Stimulated activated CD4-positive, alpha-beta T cell treated with anti-CD3 and anti-CD28 coated beads, TNF-alpha, amount 100 ng/mL, for 1 hour (primary cell): Measurements from ENCODE around the gene NR6A1.

Experiments
- DNase-seq, 3 donors: peaks; one replicate each; pipeline ENCODE4 v3.0.0-alpha.2; 2020; ENCODE audit warnings: low read depth in 3 of 3, low spot score in 1 of 3

The NR6A1 gene

DNA sequence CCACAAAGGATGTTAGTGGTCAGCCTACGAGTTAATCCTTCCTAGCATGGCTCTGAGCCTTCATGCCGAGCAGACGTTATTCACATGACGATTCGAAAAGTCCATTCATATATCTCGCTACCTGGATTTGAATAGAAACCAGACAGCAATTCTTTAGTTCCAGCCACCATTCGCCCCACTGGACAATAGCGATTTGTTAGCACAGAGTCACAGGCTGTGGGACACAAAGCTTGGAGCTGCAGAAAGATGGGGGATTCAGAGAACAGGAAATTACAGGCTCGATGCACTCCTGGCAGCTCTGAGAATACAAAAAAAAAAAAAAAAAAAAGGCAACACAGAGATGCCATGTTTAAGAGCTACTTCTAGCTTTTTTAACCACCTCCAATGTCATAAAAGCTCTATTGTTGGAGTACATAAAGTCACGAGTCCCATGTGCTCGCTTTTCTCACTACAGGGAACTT is 110.7 kb downstream of the NR6A1 start:
- DNase-seq = no peak

DNA sequence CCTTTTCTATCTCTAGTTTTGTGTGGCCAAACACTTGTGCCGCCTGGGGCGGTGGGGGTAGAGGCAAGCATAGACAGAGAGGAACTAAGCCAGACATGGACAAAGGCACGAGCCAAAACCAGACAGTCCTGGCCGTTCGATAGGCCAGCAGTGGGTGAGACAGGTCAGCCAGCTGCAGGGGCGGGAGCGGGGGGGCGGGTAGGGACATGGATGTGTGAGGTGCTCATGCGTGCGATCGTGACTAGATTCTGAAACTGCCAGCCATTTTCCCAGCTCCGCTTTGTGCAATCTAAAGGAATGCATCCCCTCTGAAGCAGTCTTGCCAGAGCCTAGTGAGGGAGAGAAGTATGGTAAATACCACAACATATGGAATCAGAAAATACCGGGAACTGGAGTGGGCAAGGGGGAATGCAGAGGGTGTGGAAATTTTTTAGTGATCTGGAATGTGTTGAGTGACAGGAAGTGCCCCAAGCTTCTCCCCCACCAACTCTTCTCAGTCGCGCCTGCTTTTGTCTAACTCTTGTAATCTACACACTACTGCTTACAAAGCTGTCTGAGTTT is 111.9 kb downstream of the NR6A1 start:
- DNase-seq = peak in 1 of 3 donors; percentile 0

- peak in 1 of 3 donors; percentile 3 for DNase-seq
Observed at GRCh38 chr9:124658165-124659017, 112.7 kb downstream of the NR6A1 start.

DNA sequence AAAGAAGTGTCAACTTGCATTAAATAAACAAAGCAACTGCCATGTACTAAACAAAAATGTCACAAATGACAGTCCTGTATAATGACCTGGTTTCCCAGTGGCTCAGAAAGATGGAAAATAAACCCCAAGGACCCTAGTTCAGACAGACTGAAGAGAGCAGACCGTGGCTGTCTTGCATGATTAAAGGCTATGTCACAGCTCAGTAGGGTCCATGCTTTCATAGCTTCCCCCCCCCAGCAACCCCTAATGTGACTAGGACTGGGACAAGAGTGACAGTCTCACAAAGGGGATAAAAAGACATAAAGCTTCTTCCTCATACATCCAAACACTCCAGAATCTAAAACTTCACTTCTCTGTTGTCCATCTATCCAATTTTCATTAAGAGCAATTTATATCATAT is 113.6 kb downstream of the NR6A1 start:
- DNase-seq = no peak

GRCh38 chr9:124654431-124654830 is 116.7 kb downstream of the NR6A1 start:
- no peak for DNase-seq

DNA sequence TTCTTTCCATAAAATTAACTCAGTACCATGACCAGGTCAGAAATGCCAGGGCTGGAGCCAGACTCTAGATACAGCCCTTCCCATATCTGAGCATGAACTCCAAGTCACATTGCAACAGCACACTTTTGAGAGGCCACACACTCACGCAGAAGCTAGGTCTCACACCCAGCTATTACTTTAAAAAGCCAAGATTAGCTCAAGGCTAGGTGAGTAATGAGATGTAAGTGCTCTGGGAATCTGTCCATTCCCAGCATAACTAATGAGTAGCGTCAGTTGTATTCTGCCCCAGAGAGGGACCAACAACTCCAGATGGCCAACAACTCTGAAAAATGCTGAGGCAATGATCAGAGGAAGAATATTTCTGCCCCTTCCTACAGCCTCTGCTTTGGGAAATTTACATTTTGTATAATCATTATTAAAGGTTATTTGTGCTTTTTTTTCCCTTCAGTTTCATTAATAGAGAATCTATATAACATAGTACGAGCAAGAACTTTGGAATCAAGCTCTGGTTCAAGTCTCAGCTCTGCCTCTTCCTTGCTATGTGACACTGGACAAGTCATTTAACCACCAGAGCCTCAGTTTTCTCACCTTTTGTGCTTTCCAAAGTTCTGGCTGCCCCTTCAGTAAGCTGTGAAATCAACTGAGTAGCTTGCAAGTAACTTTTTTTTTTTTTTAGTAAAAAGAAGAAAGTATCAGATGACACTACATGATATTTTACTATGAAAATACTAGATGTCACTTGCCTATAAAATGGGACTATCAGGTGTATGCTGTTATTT is 118.3 kb downstream of the NR6A1 start:
- DNase-seq = no peak

DNA sequence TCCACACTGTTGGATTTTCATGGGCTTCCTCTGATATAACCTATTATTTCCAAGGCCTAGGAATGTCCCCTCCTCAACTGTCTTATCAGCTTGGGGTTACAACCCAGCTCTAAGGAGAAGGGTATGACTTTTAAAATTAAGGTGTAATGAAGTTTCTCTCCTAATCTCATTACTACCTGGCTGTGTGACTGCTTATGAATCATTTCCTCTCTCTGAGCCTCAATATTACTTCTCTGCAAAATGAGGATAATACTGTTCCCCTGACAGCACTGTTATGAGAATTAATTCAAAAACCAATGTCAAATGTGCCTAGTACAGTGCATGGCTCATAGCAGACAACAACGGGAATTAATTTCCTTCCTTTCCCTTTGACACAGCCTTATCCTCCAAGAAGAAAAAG is 118.9 kb downstream of the NR6A1 start:
- DNase-seq = no peak

DNA sequence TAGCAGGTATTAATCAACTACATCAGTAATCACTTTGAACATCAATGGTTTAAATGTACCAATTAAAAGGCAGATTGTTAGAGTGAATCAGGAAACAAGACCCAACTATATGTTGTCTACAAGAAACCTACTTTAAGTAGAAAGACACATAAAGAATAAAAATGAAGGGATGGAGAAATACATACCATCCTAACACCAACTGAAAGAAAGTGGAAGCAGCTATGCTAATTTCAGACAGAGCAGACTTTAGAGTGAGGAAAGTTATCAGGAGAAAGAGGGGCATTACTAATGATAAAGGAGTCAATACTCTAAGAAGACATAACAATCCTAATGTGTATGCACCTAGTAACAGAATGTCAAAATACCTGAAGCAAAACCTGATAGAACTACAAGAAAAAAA is 125.8 kb downstream of the NR6A1 start:
- DNase-seq = no peak

DNA sequence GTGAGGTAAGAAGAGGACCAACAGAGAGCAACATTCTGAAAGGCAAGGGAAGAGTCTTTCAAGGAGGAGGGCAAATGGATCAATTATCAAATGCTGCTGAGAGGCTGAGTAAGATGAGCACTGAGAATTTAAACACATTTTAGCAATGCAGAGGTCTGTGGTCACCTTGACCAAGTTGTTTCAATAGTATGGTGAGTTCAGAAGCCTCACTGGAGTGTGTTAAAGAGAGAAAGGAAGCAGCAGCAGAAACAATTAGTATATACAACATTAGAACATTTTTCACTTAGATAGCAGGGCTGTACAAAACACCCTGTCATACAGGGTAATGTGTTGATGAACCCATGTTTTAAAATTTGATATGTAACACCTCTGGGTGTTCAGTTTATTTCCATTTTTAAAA is 131.5 kb downstream of the NR6A1 start:
- no peak for DNase-seq

DNA sequence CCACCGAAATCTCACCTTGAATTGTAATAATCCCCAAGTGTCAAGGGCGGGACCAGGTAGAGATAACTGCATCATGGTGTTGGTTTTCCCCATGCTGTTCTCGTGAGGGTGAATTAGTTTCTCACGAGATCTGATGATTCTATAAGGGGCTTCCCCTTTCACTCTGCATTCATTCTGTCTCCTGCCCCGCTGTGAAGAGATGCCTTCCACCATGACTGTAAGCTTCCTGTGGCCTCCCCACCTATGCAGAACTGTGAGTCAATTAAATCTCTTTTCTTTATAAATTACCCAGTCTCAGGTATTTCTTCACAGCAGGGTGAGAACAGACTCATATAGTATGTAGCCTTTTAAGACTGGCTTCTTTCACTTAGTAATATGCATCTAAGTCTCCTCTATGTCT is 135.8 kb downstream of the NR6A1 start:
- no peak for DNase-seq

DNA sequence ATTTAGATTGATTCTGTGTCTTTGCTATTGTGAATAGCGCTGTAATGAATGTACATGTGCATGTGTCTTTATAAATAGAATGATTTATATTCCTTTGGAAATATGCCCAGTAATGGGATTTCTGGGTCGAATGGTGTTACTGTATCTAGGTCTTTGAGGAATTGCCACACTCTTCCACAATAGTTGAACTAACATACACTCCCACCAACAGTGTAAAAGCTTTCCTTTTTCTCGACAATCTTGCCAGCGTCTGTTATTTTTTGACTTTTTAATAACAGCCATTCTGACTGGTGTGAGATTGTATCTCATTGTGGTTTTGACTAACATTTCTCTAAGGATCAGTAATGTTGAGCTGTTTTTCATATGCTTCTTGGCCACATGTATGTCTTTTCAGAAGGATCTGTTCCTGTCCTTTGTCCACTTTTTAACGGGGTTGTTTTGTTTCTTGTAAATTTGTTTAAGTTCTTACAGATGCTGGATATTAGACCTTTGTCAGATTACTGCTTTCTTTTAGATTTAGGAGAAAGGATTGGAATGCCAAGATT is 139.0 kb downstream of the NR6A1 start:
- no peak for DNase-seq

GRCh38 chr9:124631326-124631725 is 139.8 kb downstream of the NR6A1 start:
- no peak for DNase-seq

DNA sequence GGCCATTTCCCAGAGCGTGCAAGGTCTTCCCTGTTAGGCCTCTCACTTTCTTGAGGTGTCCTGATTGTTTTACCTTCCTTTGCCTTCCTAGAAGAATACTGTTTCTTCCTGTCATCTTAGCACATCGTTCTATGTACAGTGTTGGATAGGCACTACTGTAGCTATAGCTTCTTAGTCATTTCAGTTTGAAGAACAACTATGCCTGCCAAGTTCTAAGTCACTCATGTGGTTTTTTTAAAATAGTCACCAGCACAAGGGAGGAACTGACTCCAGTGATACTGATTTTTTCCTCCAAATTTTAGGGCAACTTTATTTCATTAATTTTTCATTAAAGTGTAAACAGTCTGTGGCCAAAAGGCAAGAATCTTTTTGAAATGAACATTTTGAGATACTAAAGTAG is 141.5 kb downstream of the NR6A1 start:
- DNase-seq = no peak

DNA sequence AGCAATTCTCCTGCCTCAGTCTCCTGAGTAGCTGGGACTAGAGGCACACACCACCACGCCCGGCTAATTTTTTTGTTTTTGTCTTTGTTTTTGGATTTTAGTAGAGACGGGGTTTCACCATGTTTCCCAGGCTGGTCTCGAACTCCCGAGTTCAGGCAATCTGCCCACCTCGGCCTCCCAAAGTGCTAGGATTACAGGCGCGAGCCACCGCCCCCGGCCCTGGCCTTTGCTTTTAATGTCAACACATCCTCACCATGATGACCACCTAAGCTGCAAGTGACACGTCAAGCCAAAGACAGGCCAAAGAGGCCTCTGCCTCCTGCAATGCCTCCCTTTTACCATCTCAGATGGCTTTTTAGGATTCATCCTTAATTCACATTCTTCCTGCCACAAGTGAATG is 142.4 kb downstream of the NR6A1 start:
- no peak for DNase-seq

GRCh38 chr9:124626276-124626675 is 144.8 kb downstream of the NR6A1 start:
- DNase-seq = no peak

- no peak for DNase-seq
Observed at GRCh38 chr9:124625087-124625486, 146.0 kb downstream of the NR6A1 start.

GRCh38 chr9:124624735-124624992 is 146.4 kb downstream of the NR6A1 start:
- DNase-seq = no peak

- DNase-seq = no peak
Observed at GRCh38 chr9:124623966-124624734, 147.0 kb downstream of the NR6A1 start.

- DNase-seq = no peak
Observed at GRCh38 chr9:124622882-124623281, 148.2 kb downstream of the NR6A1 start.

DNA sequence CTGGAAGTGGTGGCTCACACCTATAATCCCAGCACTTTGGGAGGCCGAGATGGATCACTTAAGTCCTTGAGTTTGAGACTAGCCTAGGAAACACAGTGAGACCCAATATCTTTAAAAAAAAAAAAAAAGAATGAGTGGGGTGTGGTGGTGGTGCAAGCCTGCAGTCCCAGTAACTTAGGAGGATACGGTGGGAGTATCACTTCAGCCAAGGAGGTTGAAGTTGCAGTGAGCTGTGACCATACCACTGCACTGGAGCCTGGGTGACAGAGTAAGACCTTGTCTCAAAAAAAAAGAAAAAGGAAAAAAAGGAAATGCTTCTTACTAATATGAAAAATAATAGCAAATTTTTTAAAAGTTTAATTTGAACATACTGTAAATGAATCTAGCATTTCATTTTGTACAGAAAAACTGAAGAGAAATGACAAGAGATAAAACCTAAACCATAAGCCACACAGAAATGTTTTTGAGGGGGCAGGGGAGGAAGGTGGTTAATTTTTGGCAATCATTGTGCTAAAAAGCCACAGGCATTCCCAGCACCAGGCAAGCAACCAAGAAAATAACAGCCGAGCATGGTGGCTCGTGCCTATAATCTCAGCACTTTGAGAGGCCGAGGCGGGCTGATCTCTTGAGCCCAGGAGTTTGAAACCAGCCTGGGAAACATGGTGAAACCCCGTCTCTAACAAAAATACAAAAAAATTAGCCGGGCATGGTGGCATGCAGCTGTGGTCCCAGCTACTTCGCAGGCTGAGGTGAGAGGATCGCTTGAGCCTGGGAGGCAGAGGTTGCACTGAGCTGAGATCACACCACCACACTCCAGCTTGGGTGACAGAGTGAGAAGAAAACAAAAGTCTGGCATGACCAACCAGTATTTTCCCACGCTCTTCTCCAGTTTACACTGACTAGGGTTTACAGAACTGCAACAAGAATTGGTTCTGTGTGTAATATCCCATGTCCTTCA is 149.5 kb downstream of the NR6A1 start:
- DNase-seq = no peak
